Esophagus squamous epithelium (tissue), 5 donors: ENCODE data around the gene TRIM29. TPM values are rescaled to one million over a fixed set of nuclear protein-coding genes. Genes with fewer than 3 reads are reported as not detected.
A peak's percentile ranks its signal among the peaks of the same experiment; 100 is the strongest.

Experiments used
- DNase-seq: peaks from one replicate; lab custom pipeline; 2025; lab: John Stamatoyannopoulos, UW
- H3K27ac ChIP-seq, 4 donors: fragments of 200-600 bp; sonication (generic); one replicate each; pipeline ENCODE4 v1.5.1; 2016 to 2019; ENCODE audit warnings: mild to moderate bottlenecking in 1 of 4
- H3K27me3 ChIP-seq, 4 donors: fragments of 200-600 bp; sonication (generic); 1 replicate in 3 of 4; 2 replicates in 1 of 4; pipeline versions ENCODE4 v1.5.1 to v1.6.0; 2017 to 2021; ENCODE audit warnings: antibody characterized with exemption in 1 of 4
- H3K36me3 ChIP-seq, 3 donors: fragments of 200-600 bp; sonication (generic); one replicate each; pipeline ENCODE4 v1.5.1; 2016 to 2019
- H3K4me1 ChIP-seq, 3 donors: fragments of 200-600 bp; sonication (generic); one replicate each; pipeline ENCODE4 v1.5.1; 2017 to 2019
- H3K4me3 ChIP-seq, 4 donors: fragments of 200-600 bp; sonication (generic); 1 replicate in 3 of 4; 2 replicates in 1 of 4; pipeline ENCODE4 v1.5.1; 2016 to 2019; ENCODE audit warnings: mild to moderate bottlenecking in 2 of 4, moderate library complexity in 1 of 4
- H3K9me3 ChIP-seq, 3 donors: fragments of 200-600 bp; sonication (generic); one replicate each; pipeline ENCODE4 v1.5.1; 2016 to 2019
- POLR2A ChIP-seq, 4 donors: fragments of 450-650 bp; IDR thresholded peaks; one replicate each; pipeline ENCODE4 v1.6.1; 2017; ENCODE audit warnings: antibody characterized with exemption in 4 of 4, mild to moderate bottlenecking in 4 of 4, moderate library complexity in 3 of 4
- WGBS, 2 donors: methylation state at CpG; one replicate each; pipeline ENCODE4 v1.1.5; 2018; 5-methylcytosine and 5-hydroxymethylcytosine counted together
- intact Hi-C: fragments of 100-400 bp; cut with DNase I; formaldehyde crosslinking; loops from one replicate; pipeline ENCODE4 v1.15.0; 2022
- total RNA-seq, 4 donors: library from RNA; depleted of rRNA; stranded (reverse); fragments of >200 nt; gene quantifications; one replicate each; pipeline ENCODE4 v1.1.0, GENCODE V29; 2016
- TF ChIP-seq, protein P1 (sequence below), 6 experiments: fragments of 450-650 bp in 4 of 6; fragments of 200-600 bp in 2 of 6; sonication (generic) in 2 of 6; IDR thresholded peaks; one replicate each; pipeline ENCODE4 v1.5.1; 2016 to 2019; ENCODE audit warnings: antibody characterized with exemption in 6 of 6, mild to moderate bottlenecking in 4 of 6, moderate library complexity in 4 of 6
- donor health status: DM: yes; HTN: yes; CAD: no.

The TRIM29 gene
- total RNA-seq: 1,000 to 10,000 TPM in 1 of 4 donors, 100 to 1,000 TPM in 3; 691 to 1,472 (median 816) TPM

- DNase-seq: no peak
- TF ChIP-seq POLR2A (IDR thresholded peaks at IDR 0.05): peak in 3 of 4 donors; percentile 40 to 74 (median 61)
- TF ChIP-seq, protein P1, sequence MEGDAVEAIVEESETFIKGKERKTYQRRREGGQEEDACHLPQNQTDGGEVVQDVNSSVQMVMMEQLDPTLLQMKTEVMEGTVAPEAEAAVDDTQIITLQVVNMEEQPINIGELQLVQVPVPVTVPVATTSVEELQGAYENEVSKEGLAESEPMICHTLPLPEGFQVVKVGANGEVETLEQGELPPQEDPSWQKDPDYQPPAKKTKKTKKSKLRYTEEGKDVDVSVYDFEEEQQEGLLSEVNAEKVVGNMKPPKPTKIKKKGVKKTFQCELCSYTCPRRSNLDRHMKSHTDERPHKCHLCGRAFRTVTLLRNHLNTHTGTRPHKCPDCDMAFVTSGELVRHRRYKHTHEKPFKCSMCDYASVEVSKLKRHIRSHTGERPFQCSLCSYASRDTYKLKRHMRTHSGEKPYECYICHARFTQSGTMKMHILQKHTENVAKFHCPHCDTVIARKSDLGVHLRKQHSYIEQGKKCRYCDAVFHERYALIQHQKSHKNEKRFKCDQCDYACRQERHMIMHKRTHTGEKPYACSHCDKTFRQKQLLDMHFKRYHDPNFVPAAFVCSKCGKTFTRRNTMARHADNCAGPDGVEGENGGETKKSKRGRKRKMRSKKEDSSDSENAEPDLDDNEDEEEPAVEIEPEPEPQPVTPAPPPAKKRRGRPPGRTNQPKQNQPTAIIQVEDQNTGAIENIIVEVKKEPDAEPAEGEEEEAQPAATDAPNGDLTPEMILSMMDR (IDR thresholded peaks at IDR 0.05): peak in 3 of 6 experiments; percentile 40 to 64 (median 45)
- peak within 1 kb of the TSS; percentile 88 to 97 (median 94) for H3K27ac ChIP-seq
Measured at GRCh38 chr11:120137611-120138521, at the start of gene TRIM29. TRIM29 (minus strand) TSS chr11:120138113; CDS start chr11:120138031, 82 bp downstream.

DNA sequence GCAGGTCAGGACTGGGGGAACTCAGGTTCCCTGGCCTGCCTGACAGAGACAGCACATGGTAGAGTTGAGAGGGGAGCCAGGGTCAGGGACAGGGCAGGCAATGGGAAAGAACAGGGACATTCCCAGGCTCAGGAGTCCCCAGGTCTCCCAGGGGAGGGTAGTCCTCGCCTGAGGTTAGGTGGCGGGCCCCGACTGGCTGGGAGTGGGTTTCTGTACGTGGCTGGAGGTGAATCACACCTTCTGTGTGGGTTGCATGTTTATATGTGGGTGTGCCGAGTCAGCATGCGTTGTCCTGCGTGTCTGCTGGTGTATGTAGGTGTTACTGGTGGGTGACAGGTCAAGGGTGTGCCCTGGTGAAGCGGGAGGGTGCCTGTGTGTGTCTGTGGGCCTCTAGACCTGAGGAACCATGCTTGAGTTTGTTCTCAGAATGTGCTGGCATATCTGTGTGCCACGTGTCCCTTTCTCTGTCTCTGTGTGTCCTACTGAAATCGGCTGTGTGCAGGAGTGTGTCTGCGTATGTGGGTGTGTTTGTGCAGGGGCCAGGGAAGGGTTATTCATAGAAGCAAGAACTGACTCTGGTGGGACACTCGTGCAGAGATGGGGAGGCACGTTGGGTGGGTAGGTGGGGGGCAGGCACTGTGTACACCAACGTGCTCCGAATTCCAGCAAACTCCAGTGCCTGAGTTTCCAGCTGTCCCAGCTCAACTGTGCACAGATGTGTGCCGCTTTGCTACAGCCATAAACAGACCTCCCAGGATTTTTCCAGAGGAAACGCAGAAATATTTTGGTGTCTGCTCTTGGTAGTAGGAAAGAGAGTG, 49.1 kb upstream of the TRIM29 start:
- no peak overlapping the region for H3K4me3 ChIP-seq
- intact Hi-C loops: no loop called here
- no peak for TF ChIP-seq POLR2A (IDR thresholded peaks at IDR 0.05)
- TF ChIP-seq, protein P1 (IDR thresholded peaks at IDR 0.05): no peak
- 45 to 62% methylated on average over 8 to 9 of the region's 17 CpGs for WGBS, 2 donors
- H3K36me3 ChIP-seq: no peaks in the 10 kb centered on the region
- DNase-seq: no peak
- peaks cover 5 to 59% (median 30%) of the 10 kb centered on the region in 3 donors for H3K4me1 ChIP-seq
- no peaks in the 10 kb centered on the region for H3K27me3 ChIP-seq
- peak overlapping the region; percentile 63 to 87 (median 78) for H3K27ac ChIP-seq
- H3K9me3 ChIP-seq: no peaks in the 10 kb centered on the region

More at GRCh38 chr11:120137611-120138521, at the start of gene TRIM29:
- Histone ChIP-seq H3K9me3 (no peaks in the 10 kb centered on the region), H3K4me3 (peak within 1 kb of the TSS; percentile 63 to 86 (median 74)), H3K27me3 (peaks cover 0 to 2% (median 0%) of the 10 kb centered on the region in 4 donors), H3K36me3 (peaks cover 0 to 27% (median 8%) of the 10 kb centered on the region in 3 donors), H3K4me1 (peaks cover 6 to 48% (median 6%) of the 10 kb centered on the region in 3 donors)
- 41 to 53% methylated on average over 12 to 14 of the region's 41 CpGs for WGBS, 2 donors
- intact Hi-C loops: no loop called here

GRCh38 chr11:120186456-120186773, 48.5 kb upstream of the TRIM29 start:
- Histone ChIP-seq H3K27me3 (no peaks in the 10 kb centered on the region), H3K4me3 (no peak overlapping the region), H3K9me3 (no peaks in the 10 kb centered on the region), H3K27ac (peak overlapping the region; percentile 63 to 87 (median 78)), H3K36me3 (no peaks in the 10 kb centered on the region), H3K4me1 (peaks cover 5 to 63% (median 34%) of the 10 kb centered on the region in 3 donors)
- no peak for DNase-seq
- TF ChIP-seq POLR2A (IDR thresholded peaks at IDR 0.05): no peak
- TF ChIP-seq, protein P1 (IDR thresholded peaks at IDR 0.05): no peak
- intact Hi-C loops: no loop called here

GRCh38 chr11:120185706-120186455, 48.0 kb upstream of the TRIM29 start:
- TF ChIP-seq POLR2A (IDR thresholded peaks at IDR 0.05): no peak
- TF ChIP-seq, protein P1 (IDR thresholded peaks at IDR 0.05): no peak
- WGBS, 2 donors: 70 to 77% methylated on average over 2 to 3 of the region's 3 CpGs
- intact Hi-C loops: no loop called here
- Histone ChIP-seq H3K4me3 (no peak overlapping the region), H3K4me1 (peaks cover 5 to 68% (median 36%) of the 10 kb centered on the region in 3 donors), H3K27me3 (no peaks in the 10 kb centered on the region), H3K27ac (peak overlapping the region; percentile 63 to 87 (median 78)), H3K36me3 (no peaks in the 10 kb centered on the region), H3K9me3 (no peaks in the 10 kb centered on the region)
- no peak for DNase-seq
